ENCODE measurements around the gene IFITM2. TPM values are rescaled to one million over a fixed set of nuclear protein-coding genes. Genes with fewer than 3 reads are reported as not detected.

The IFITM2 gene
- total and polyA plus RNA-seq, 2 of the 13 experiments (the other 11 are each of a cell fraction or from before 2014, with no cell fraction given) = 13.8 to 267 TPM

GRCh38 chr11:278001-278951, 29.3 kb upstream of the IFITM2 start, which contains the start of gene NLRP6 (continued):
- TF ChIP-seq ZBTB3 (CRISPR knock-in tag; IDR thresholded peaks at IDR 0.05; ENCODE audit: borderline replicate concordance, low read depth) (no peak), ZNF646 (CRISPR knock-in tag; IDR thresholded peaks at IDR 0.05) (no peak)

Measured in HepG2 (cell line).